Sigmoid colon (tissue), 4 donors: Measurements from ENCODE around the gene PRAMEF1.

ENCODE experiments used
- EP300 ChIP-seq, 4 donors: sonication (generic); formaldehyde crosslinking; IDR thresholded peaks; one replicate each; pipeline ENCODE4 v1.6.1; 2017; ENCODE audit warnings: antibody characterized with exemption in 4 of 4
- POLR2AphosphoS5 ChIP-seq, 4 donors: sonication (generic); formaldehyde crosslinking; IDR thresholded peaks; one replicate each; pipeline ENCODE4 v1.6.1; 2017; ENCODE audit warnings: antibody characterized with exemption in 4 of 4
- TF ChIP-seq, protein P1 (sequence below), 4 experiments: fragments of 450-650 bp in 3 of 4; fragments of 200-600 bp in 1 of 4; IDR thresholded peaks; one replicate each; pipeline ENCODE4 v1.5.1; 2016 to 2019; ENCODE audit warnings: antibody characterized with exemption in 4 of 4, mild to moderate bottlenecking in 3 of 4, moderate library complexity in 2 of 4

DNA sequence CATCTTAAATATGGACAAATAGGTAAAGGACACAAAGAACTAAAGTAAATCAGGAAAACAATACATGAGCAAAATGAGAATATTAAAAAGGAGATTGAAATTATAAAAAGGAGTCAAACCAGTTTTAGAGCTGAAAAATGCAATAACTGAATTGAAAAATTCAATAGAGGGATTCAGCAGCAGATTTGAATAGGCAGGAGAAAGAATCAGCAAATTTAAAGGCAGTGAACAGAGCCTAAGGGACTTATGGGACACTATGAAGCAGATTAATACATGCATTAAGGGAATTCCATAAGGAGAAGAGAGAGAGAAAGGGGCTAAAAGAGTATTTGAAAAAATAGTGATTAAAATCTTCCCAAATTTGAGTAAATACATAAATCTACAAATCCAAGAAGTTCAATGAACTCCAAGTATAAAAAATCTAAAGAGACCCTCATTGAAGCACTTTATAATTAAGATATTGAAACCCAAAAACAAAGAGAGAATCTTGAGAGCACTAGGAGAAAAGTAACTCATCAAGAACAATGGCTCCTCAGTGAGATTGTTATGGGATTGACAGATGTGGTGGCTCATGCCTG lies 42.3 kb upstream of the PRAMEF1 start:
- TF ChIP-seq, protein P1, sequence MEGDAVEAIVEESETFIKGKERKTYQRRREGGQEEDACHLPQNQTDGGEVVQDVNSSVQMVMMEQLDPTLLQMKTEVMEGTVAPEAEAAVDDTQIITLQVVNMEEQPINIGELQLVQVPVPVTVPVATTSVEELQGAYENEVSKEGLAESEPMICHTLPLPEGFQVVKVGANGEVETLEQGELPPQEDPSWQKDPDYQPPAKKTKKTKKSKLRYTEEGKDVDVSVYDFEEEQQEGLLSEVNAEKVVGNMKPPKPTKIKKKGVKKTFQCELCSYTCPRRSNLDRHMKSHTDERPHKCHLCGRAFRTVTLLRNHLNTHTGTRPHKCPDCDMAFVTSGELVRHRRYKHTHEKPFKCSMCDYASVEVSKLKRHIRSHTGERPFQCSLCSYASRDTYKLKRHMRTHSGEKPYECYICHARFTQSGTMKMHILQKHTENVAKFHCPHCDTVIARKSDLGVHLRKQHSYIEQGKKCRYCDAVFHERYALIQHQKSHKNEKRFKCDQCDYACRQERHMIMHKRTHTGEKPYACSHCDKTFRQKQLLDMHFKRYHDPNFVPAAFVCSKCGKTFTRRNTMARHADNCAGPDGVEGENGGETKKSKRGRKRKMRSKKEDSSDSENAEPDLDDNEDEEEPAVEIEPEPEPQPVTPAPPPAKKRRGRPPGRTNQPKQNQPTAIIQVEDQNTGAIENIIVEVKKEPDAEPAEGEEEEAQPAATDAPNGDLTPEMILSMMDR (IDR thresholded peaks at IDR 0.05), result no peak
- TF ChIP-seq EP300 (IDR thresholded peaks at IDR 0.05), result no peak
- TF ChIP-seq POLR2AphosphoS5 (IDR thresholded peaks at IDR 0.05), result no peak
